Epithelial cell of prostate (primary cell): ENCODE data around the gene IDUA.
A peak's percentile ranks its signal among the peaks of the same experiment; 100 is the strongest.
"Not testable (repeated sequence)": the region's sequence is repeated elsewhere in the genome, so short reads cannot be mapped to it uniquely, and the experiment has no call there.

Experiments used
- DNase-seq: peaks from one replicate; pipeline ENCODE4 v3.0.0-alpha.2; 2011; ENCODE audit warnings: low read depth, low spot score
- H3K27ac ChIP-seq: fragments of 450-650 bp; 2 replicates; pipeline ENCODE4 v1.5.1; 2017; ENCODE audit warnings: mild to moderate bottlenecking

The IDUA gene

GRCh38 chr4:986879-987623, at the start of gene IDUA:
Gene IDUA, plus strand, starts transcription at chr4:987044. Its CDS starts 41 bp downstream, at chr4:987085.
- peak within 1 kb of the TSS; percentile 51 for H3K27ac ChIP-seq
- no peak for DNase-seq

DNA sequence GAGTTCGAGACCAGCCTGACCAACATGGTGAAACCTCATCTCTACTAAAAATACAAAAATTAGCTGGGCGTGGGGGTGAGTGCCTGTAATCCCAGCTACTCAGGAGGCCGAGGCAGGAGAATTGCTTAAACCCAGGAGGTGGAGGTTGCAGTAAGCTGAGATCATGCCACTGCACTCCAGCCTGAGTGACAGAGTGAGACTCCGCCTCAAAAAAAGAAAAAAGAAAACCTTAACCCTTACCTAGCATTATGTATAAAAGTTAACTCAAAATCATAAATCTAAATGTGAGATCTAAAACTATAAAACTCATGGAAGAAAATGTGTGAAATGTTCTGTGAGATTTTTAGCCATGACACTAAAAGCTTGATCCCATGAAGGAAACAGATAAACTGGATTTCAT, 47.3 kb upstream of the IDUA start:
- not testable (repeated sequence) for DNase-seq, H3K27ac ChIP-seq

DNA sequence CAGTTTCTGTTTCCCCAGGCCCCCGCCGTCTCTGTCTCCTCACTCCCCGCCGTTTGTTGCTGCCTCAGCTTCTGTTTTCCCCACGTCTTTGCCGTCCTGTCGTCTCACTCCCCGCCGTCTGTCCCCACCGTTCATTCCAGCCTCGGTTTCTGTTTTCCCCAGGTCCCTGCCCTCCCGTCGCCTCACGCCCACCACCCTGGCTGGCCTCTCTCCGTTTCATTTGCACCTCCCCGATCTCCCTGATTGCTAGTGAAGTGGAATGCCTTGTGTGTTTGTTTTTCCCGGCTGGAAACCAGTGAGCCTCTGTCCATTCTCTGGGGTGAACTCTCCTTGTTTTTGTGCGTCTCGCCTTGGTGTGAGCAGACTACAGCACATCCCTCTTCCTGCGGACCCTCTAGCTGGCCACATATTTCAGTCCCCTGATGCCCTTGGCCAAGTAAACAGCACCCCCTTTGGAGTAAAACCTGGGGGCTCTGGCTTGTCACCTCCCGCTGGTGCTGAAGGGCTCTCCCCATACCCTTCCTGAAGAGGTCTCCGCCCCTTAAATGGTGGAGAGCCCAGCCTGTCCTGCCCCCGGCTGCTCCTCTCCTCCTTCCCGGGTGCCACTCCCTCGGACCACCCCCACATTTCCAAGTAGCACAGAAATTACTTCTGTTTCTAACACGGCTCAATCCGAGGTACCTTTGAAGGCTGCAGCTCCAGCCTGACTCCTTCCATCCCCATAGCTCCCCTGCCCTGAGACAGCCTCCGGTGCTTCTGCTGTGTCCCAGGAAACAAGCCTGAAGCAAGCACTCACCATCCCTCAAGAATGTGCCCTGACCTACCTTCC, 41.4 kb upstream of the IDUA start:
- no peak overlapping the region for H3K27ac ChIP-seq
- DNase-seq, result no peak

GRCh38 chr4:946103-946450, 40.8 kb upstream of the IDUA start:
- DNase-seq, result no peak
- H3K27ac ChIP-seq, result no peak overlapping the region

DNA sequence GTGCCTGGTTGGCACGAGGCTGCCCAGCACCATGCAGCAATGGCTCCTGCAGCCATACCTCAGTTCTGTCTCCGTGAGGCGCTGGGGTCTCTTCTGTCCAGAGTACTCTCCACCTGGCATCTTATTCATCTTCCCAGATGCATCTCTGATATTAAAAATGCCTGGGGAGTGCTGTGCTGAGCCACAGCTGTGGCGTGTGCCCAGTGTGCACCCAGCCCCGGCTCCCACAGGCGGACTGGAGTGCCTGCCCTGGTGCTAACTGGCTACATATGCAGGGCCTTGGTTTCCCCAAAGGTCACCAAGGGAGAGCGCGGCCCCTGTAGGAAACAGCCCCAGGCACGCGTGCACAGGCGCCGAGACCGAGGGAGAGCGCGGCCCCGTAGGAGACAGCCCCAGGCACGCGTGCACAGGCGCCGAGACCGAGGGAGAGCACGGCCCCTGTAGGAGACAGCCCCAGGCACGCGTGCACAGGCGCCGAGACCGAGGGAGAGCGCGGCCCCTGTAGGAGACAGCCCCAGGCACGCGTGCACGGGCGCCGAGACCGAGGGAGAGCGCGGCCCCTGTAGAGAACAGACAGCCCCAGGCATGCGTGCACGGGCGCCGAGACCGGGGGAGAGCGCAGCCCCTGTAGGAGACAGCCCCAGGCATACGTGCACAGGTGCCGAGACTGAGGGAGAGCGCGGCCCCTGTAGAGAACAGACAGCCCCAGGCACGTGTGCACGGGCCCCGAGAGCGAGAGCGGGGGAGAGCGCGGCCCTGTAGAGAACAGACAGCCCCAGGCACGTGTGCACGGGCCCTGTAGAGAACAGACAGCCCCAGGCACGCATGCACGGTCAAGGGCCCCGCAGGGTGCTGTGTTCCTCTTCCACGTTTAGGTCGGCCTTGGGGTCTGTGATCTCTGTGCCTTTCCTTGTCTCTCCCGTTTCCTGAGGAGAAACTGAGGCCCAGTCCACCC, 40.0 kb upstream of the IDUA start:
- no peak overlapping the region for H3K27ac ChIP-seq
- no peak for DNase-seq

DNA sequence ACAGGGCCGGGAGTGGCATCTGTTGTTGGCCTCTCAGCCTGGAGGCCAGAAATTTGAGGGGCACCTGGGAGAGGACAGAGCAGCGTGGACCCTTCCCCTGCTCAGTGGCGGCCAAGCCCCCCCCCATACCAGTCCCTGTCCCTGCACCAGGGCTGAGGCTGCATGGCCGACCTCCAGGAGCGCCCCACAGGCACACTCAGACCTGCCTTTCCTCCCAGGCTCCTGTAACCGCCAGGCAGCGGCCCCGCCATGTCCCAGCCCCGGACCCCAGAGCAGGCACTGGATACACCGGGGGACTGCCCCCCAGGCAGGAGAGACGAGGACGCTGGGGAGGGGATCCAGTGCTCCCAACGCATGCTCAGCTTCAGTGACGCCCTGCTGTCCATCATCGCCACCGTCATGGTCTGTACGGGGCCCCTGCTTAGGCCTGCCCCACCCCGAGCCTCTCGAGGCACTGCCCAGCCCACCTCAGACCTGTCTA, 39.3 kb upstream of the IDUA start:
- no peak overlapping the region for H3K27ac ChIP-seq
- DNase-seq, result no peak

DNA sequence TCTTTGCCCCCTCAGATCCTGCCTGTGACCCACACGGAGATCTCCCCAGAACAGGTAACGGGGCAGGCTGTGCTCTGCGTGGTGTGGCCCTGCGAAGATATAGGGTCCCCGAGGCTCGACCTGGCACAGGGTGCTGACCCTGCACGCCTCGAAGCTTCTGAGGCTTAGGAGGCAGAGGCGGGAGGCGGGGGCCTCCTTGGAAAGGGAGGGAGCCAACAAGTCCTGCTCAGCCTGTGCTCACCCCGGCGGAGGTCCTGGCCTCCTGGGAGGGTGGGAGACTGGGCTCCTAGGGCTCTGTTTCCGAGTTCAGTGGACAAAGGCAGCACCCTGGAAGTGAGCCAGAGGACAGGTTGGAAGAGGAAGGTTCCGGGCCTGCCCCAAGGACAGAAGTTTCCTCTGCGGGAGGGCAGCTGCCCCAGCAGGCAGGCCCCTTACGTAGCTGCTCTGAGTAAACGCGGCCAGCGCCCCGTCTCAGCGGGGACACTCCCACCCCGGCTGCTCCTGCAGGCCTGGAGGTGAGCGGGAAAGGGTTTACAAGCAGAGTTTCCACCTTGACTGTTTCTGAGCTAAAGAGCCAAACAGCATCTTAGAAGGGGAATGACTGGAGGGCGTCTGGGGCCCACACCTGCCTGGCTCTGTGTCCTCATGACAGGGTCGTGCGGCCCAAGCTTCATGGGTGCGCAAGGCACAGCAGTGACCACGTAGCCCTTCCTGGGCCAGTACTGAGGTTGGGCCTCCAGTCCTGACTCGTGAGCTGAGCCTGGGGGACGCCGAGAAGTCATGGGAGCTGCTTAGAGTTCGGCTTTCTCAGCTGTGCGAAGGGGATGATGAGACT, 38.5 kb upstream of the IDUA start:
- no peak for DNase-seq
- no peak overlapping the region for H3K27ac ChIP-seq

- no peak overlapping the region for H3K27ac ChIP-seq
- DNase-seq, result no peak
These were observed 37.9 kb upstream of the IDUA start for GRCh38 chr4:948936-949300.

DNA sequence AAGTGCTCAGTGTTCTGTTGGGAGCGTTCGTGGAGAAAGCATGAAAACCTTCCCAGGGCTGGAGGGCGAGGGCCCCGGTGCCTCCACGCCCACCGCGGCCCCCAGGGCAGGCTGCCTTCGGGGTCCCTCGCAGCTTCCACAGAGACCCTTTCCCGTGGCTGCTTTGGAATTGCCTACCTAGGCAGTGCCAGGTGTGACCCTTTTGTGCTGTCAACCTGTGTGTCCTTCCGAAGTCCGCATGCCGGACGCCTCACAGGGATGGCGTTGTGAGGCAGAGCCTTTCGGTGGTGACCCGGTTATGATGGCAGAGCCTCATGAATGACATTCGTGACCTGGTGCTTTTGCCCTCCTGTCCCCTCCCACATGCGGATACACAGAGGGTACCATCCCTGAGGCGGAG, 37.2 kb upstream of the IDUA start:
- DNase-seq, result no peak
- no peak overlapping the region for H3K27ac ChIP-seq

GRCh38 chr4:950136-951020, 36.5 kb upstream of the IDUA start:
- no peak overlapping the region for H3K27ac ChIP-seq
- DNase-seq, result no peak

- no peak for DNase-seq
- no peak overlapping the region for H3K27ac ChIP-seq
These were observed 35.7 kb upstream of the IDUA start for GRCh38 chr4:951186-951585.

DNA sequence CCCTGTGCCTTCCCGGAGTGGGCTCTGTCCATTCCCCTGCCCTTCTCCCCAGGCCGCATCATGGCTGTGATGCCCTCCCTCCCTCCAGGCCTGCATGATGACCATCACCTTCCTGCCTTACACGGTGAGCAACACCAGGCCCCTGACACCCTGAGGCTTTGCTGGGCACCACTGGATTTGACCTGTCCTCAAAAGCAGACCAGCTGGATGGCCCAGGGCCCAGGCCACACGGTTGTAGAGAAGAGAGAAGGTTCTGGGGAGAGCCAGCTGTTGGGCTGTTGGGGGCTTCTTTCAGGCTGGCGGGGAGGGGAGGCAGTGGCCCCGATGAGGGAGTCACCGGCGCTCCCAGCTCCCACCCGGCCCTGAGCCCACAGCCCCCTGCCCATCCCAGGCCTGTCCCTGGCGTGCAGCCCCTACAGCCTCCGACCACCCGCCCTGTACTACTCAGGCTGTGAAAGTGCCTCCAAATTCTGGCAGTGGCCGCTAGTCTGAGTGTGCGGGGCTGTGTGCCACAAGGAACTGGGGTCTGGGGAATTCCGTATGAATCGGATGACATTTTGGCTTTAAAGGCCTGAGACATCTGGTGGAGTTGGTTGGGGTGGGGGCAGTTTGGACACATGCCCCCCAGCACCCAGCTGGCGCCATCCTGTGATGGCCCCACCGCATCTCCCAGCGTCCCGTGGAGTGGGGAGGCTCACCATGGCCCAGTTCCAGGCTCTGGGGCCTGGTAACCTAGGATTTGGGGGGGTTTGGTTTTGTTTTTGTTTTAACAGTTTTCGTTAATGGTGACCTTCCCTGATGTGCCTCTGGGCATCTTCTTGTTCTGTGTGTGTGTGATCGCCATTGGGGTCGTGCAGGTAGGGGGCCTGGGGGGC, 35.0 kb upstream of the IDUA start:
- DNase-seq, result no peak

DNA sequence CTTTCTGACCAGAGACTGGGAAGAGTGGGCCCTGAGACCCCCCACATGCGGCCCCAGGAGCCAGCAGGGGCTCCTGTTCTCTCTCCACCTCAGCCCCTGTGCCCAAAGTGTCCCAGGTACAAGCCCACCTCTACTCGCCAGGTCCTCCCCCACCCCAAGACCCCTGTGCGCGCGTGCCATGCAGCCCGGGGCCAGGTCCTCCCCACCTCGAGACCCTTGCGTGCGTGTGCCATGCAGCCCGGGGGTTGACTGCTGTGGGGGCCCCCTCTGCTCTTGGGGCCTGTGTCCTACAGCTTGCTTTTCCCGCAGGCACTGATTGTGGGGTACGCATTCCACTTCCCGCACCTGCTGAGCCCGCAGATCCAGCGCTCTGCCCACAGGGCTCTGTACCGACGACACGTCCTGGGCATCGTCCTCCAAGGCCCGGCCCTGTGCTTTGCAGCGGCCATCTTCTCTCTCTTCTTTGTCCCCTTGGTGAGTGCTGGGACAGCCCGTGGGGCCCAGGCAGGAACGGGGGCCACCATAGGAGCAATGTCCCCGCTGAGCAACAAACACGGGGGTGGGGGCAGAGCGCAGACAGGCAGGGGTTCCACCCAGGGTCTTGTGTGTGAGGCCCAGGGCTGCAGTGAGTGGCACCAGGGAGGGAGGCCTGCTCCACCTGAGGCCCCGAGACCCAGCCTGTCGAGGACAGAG, 33.8 kb upstream of the IDUA start:
- DNase-seq, result no peak
- H3K27ac ChIP-seq, result no peak overlapping the region

More for the DNA sequence above, 35.0 kb upstream of the IDUA start:
- no peak overlapping the region for H3K27ac ChIP-seq

DNA sequence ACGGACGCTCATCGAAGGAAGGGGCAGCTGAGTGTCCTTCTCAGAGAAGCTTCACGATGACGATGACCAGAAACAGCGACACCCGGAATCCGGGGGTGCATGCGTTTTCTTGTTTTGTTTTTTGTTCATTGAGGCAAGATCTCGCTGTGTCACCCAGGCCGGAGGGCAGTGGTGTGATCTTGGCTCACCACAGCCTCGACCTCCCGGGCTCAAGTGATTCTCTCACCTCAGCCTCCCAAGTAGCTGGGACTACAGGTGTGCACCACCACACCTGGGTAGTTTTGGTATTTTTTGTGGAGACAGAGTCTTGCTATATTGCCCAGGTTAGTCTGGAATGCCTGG, 33.3 kb upstream of the IDUA start:
- H3K27ac ChIP-seq, result no peak overlapping the region
- DNase-seq, result no peak

DNA sequence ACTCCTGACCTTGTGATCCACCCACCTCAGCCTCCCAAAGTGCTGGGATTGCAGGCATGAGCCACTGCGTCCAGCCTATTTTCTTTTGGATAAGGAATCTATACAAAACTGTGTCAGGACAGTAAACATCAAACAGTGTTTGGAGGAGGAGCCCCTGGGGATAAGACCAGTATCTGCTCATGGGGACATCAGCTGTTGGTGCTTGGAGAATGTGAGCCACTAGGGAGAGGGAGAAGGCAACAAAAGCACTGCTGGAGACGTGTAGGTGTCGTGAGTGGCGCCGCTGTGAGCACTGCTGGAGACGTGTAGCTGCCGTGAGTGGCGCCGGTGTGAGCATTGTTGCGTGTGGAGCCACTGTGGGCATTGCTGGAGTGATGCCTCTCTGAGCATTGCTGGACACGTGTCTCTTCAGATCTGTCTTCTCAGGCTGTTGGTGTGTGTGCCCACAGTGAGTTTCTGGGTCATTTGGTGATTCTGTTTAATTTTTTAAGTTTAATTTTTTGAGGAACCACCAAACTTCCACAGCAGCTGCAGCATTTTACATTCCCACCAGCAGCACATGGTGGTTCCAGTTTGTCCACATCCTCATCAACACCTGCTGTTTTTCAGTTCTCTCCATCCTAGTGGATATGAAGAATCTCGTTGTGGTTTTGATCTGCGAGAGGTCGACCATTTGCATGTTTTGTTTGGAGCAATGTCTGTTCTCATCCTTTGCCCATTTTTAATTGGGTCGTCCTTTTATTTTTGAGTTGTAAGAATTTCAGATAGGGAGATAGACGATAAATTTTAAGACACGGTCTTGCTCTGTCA, 32.4 kb upstream of the IDUA start:
- no peak overlapping the region for H3K27ac ChIP-seq
- no peak for DNase-seq

GRCh38 chr4:955161-955921, 31.5 kb upstream of the IDUA start:
- no peak for DNase-seq
- H3K27ac ChIP-seq, result no peak overlapping the region
